ENCODE results near the gene CAMK2D. TPM values are rescaled to one million over a fixed set of nuclear protein-coding genes. Genes with fewer than 3 reads are reported as not detected.
A peak's percentile ranks its signal among the peaks of the same experiment; 100 is the strongest.

Gene CAMK2D
- total RNA-seq, 6 experiments from 2014 or later = 83.7 to 102 (median 94.1) TPM

DNA sequence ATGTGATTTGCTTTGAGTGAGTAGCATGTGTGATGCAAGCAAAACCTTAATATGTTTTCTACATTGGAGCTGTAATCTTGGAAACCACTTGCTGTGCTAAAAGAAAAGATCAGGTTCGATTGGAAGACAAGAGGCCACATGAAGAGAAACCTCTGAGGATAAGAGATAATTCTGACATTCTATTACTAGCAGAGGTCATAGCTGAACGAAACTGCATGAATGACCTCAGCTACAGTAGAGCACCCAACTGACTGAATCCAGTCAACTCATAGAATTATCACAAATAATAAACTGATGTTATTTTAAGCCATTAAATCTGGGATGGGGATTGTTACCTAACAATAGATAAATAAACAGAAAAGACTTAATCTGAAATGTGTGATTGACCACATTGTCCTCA, 147.1 kb downstream of the CAMK2D start:
- Mint-ChIP-seq H3K36me3 (ENCODE audit: low read depth) (peaks cover 17% of the 10 kb centered on the region), H3K27me3 (ENCODE audit: insufficient read depth) (peaks cover 2% of the 10 kb centered on the region; the same call in 1 of the 2 replicates), H3K27ac (no peak overlapping the region), H3K4me3 (no peak overlapping the region), H3K9me3 (no peaks in the 10 kb centered on the region), H3K4me1 (ENCODE audit: low read depth) (peaks cover 28% of the 10 kb centered on the region)
- TF ChIP-seq, protein P1, sequence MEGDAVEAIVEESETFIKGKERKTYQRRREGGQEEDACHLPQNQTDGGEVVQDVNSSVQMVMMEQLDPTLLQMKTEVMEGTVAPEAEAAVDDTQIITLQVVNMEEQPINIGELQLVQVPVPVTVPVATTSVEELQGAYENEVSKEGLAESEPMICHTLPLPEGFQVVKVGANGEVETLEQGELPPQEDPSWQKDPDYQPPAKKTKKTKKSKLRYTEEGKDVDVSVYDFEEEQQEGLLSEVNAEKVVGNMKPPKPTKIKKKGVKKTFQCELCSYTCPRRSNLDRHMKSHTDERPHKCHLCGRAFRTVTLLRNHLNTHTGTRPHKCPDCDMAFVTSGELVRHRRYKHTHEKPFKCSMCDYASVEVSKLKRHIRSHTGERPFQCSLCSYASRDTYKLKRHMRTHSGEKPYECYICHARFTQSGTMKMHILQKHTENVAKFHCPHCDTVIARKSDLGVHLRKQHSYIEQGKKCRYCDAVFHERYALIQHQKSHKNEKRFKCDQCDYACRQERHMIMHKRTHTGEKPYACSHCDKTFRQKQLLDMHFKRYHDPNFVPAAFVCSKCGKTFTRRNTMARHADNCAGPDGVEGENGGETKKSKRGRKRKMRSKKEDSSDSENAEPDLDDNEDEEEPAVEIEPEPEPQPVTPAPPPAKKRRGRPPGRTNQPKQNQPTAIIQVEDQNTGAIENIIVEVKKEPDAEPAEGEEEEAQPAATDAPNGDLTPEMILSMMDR (IDR thresholded peaks at IDR 0.05) = no peak
- DNase-seq = no peak

DNA sequence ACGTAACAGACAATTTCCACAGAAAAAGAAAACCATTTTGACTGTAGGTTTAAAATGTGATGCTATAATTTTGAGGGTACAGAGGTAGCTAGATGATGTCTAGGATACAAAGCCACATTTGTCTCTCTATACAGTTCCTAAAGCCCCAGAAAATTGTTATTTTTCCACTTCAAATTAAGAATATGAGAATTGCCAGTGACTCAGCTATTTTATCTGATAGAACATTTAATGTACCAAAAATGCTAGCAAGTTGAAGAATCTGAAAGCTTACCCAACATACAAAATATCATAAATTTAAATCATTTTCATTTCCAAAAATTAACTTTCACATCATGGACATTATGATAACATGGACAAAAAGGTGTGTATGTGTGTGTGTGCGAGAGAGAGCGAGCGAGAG, 148.0 kb downstream of the CAMK2D start:
- Mint-ChIP-seq H3K27ac (peak overlapping the region; percentile 51), H3K36me3 (ENCODE audit: low read depth) (peaks cover 23% of the 10 kb centered on the region), H3K4me3 (no peak overlapping the region), H3K4me1 (ENCODE audit: low read depth) (peaks cover 28% of the 10 kb centered on the region), H3K27me3 (ENCODE audit: insufficient read depth) (peaks cover 2% of the 10 kb centered on the region; the same call in 1 of the 2 replicates), H3K9me3 (no peaks in the 10 kb centered on the region)
- TF ChIP-seq, protein P1 (IDR thresholded peaks at IDR 0.05) = no peak
- no peak for DNase-seq

DNA sequence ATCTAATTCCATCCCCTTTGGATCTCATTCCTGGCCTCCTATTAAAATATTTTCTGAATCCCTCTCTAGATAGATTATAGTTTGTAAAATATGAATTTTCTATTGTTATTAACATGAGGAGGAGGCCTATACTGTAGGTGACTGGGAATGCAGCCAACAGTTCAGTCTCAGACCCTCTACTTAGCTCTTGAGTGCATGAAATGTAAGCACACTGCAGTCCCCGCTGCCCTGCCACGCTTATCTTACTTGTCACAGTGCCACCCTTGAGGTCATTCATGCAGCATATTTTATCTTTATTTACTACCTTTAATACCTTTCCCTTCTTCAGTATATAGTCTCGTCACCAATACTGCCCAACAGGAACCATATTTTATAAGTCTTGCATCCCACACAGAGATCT, 151.0 kb downstream of the CAMK2D start:
- TF ChIP-seq, protein P1 (IDR thresholded peaks at IDR 0.05) = no peak
- H3K4me1 Mint-ChIP-seq (ENCODE audit: low read depth) = peaks cover 34% of the 10 kb centered on the region
- no peak overlapping the region for H3K4me3 Mint-ChIP-seq

DNA sequence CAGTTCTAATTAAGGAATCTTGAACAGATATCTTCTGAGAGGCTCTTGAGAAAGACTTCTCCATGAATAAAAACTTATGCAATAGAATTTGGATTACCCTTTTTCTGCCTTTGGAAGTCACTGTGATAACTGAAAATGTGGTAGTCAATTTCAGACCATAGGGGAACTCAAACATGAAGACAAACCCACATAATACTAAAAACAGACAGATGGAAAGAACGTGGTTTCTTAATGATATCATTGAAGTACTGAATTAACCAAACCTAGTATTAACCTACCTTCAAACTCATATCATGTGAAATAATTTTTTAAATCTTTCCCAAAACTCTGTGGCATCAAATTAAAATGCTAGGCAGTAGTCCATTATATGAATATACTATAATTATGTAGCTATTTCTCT, 153.5 kb downstream of the CAMK2D start:
- no peak for DNase-seq
- Mint-ChIP-seq H3K4me1 (ENCODE audit: low read depth) (peaks cover 31% of the 10 kb centered on the region), H3K9me3 (no peaks in the 10 kb centered on the region), H3K4me3 (no peak overlapping the region), H3K27ac (no peak overlapping the region), H3K36me3 (ENCODE audit: low read depth) (peaks cover 39% of the 10 kb centered on the region), H3K27me3 (ENCODE audit: insufficient read depth) (no peaks in the 10 kb centered on the region)
- TF ChIP-seq, protein P1 (IDR thresholded peaks at IDR 0.05) = no peak

More for the DNA sequence above, 151.0 kb downstream of the CAMK2D start:
- DNase-seq = no peak
- Mint-ChIP-seq H3K9me3 (no peaks in the 10 kb centered on the region), H3K27me3 (ENCODE audit: insufficient read depth) (no peaks in the 10 kb centered on the region), H3K36me3 (ENCODE audit: low read depth) (peaks cover 43% of the 10 kb centered on the region), H3K27ac (no peak overlapping the region)

DNA sequence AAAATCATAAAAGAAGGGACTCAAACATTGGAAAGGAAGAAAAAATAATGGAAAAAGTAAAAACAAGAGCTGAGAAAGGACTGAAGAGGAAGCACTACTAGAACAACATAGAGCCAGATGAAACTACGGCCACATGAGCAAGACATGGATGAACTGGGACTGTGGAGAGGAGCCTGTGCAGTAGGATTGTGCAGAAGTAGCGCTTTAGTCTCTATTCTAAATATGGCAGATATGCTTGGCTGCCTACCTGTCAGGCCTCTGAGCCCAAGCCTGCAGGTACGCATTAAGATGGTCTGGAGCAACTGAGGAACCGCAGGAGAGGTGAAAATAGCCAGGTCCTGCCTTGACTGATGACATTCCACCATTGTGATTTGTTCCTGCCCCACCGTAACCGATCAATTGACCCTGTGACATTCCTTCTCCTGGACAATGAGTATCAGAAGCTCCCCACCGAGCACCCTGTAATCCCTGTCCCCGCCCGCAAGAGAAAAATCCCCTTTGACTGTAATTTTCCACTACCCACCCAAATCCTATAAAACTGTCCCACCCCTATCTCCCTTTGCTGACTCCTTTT, 154.3 kb downstream of the CAMK2D start:
- Mint-ChIP-seq H3K9me3 (no peaks in the 10 kb centered on the region), H3K4me1 (ENCODE audit: low read depth) (peaks cover 37% of the 10 kb centered on the region), H3K36me3 (ENCODE audit: low read depth) (peaks cover 44% of the 10 kb centered on the region), H3K27ac (no peak overlapping the region; the same call in 1 of the 2 replicates), H3K4me3 (no peak overlapping the region), H3K27me3 (ENCODE audit: insufficient read depth) (no peaks in the 10 kb centered on the region)
- TF ChIP-seq, protein P1 (IDR thresholded peaks at IDR 0.05) = no peak
- DNase-seq = no peak
